MM.1S (cell line): ENCODE data around the gene SCGB1C2.

Source experiments
- CTCF ChIP-seq: fragments of 300-600 bp; sonication (generic); IDR thresholded peaks from 2 replicates; pipeline ENCODE4 v1.5.1; 2016; ENCODE audit warnings: antibody characterized with exemption, low read length, mixed read lengths
- EZH2 ChIP-seq: fragments of 300-600 bp; sonication (generic); optimal IDR thresholded peaks from 2 replicates; pipeline ENCODE3; 2017; ENCODE audit warnings: low read depth, mild to moderate bottlenecking, antibody characterized with exemption, low read length, mixed read lengths
- EZH2phosphoT487 ChIP-seq: fragments of 300-600 bp; sonication (generic); IDR thresholded peaks from 2 replicates; pipeline ENCODE4 v1.6.1; 2018; ENCODE audit warnings: antibody characterized with exemption, low read length

GRCh38 chr17:152860-153420 lies 15.6 kb downstream of the SCGB1C2 start:
- TF ChIP-seq CTCF (no peak), EZH2 (no peak), EZH2phosphoT487 (no peak)
